Type B pancreatic cell (in vitro differentiated cells): ENCODE results near the gene DEFB124. TPM values are rescaled to one million over a fixed set of nuclear protein-coding genes. Genes with fewer than 3 reads are reported as not detected.

Experiments used
- DNase-seq: peaks from one replicate; pipeline ENCODE4 v3.0.0; 2021; ENCODE audit warnings: mixed read lengths; ENCODE audit not compliant: unreplicated experiment; ENCODE audit errors: extremely low spot score
- H3K27ac Mint-ChIP-seq: 2 replicates; pipeline ENCODE4 v1.8.0; 2021; ENCODE audit warnings: mild to moderate bottlenecking, mixed read lengths
- H3K27me3 Mint-ChIP-seq: 2 replicates; pipeline ENCODE4 v1.8.0; 2021; ENCODE audit warnings: mixed read lengths
- H3K36me3 Mint-ChIP-seq: 2 replicates; pipeline ENCODE4 v1.8.0; 2021; ENCODE audit warnings: mixed read lengths
- H3K4me1 Mint-ChIP-seq: one replicate; pipeline ENCODE4 v1.8.0; 2021; ENCODE audit warnings: mixed read lengths; ENCODE audit not compliant: unreplicated experiment
- H3K4me3 Mint-ChIP-seq: 2 replicates; pipeline ENCODE4 v1.8.0; 2021; ENCODE audit warnings: mild to moderate bottlenecking, mixed read lengths
- H3K9me3 Mint-ChIP-seq: 2 replicates; pipeline ENCODE4 v1.8.0; 2021; ENCODE audit warnings: mixed read lengths
- total RNA-seq: library from RNA; stranded (reverse); gene quantifications from 2 replicates; pipeline ENCODE4 v1.2.1, GENCODE V29; 2021; ENCODE audit warnings: low replicate concordance
- TF ChIP-seq, protein P1 (sequence below): fragments of 200-600 bp; sonication (generic); conservative IDR thresholded peaks from 2 replicates; pipeline ENCODE4 v1.5.0; 2021; ENCODE audit warnings: antibody characterized with exemption, mild to moderate bottlenecking

Gene DEFB124
- total RNA-seq, 1 donor from 2014 or later: not detected

DNA sequence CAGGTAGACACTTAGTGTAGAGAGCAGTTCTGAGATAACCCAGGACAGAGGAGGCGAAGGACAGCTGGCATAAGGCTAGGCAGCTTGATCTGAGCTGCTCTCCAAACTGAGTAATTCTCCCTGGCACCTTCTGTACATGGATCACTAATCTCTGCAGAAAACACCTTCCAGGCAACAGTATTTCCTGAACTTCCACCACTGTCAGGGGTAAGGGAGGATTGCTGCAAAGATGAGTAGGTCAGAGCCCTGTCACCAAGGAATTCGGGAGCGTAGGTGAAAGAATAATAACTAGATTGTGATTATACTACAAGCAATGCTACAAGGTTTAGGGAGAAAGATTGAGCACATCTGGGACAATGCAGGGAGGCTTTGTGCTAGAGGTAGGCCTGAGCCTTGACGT, 41.2 kb upstream of the DEFB124 start:
- no peak for DNase-seq
- H3K27ac Mint-ChIP-seq: no peak overlapping the region
- no peak overlapping the region for H3K4me3 Mint-ChIP-seq
- H3K36me3 Mint-ChIP-seq: no peaks in the 10 kb centered on the region
- peaks cover 11% of the 10 kb centered on the region for H3K4me1 Mint-ChIP-seq
- TF ChIP-seq, protein P1, sequence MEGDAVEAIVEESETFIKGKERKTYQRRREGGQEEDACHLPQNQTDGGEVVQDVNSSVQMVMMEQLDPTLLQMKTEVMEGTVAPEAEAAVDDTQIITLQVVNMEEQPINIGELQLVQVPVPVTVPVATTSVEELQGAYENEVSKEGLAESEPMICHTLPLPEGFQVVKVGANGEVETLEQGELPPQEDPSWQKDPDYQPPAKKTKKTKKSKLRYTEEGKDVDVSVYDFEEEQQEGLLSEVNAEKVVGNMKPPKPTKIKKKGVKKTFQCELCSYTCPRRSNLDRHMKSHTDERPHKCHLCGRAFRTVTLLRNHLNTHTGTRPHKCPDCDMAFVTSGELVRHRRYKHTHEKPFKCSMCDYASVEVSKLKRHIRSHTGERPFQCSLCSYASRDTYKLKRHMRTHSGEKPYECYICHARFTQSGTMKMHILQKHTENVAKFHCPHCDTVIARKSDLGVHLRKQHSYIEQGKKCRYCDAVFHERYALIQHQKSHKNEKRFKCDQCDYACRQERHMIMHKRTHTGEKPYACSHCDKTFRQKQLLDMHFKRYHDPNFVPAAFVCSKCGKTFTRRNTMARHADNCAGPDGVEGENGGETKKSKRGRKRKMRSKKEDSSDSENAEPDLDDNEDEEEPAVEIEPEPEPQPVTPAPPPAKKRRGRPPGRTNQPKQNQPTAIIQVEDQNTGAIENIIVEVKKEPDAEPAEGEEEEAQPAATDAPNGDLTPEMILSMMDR: no peak
- H3K27me3 Mint-ChIP-seq: no peaks in the 10 kb centered on the region
- no peaks in the 10 kb centered on the region for H3K9me3 Mint-ChIP-seq

DNA sequence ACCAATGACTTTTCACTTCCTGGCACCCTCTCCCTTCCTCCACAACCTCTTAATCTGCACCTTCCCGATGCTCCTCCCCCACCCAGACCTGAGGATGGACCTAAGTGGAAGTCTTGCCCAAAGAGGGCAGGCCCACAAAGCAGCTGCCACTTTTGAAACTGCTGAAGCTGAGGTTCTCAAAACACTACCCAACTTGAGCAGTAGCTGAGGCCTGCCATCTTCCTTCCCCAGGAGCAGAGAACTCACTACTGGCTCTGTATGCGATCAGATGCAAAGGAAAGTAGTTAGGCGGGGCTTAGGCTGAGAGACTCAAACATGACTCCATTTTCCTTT, 40.8 kb upstream of the DEFB124 start:
- H3K27me3 Mint-ChIP-seq: no peaks in the 10 kb centered on the region
- no peak overlapping the region for H3K4me3 Mint-ChIP-seq
- DNase-seq: no peak
- H3K27ac Mint-ChIP-seq: no peak overlapping the region
- peaks cover 9% of the 10 kb centered on the region for H3K4me1 Mint-ChIP-seq
- H3K9me3 Mint-ChIP-seq: no peaks in the 10 kb centered on the region
- TF ChIP-seq, protein P1: no peak
- H3K36me3 Mint-ChIP-seq: no peaks in the 10 kb centered on the region

DNA sequence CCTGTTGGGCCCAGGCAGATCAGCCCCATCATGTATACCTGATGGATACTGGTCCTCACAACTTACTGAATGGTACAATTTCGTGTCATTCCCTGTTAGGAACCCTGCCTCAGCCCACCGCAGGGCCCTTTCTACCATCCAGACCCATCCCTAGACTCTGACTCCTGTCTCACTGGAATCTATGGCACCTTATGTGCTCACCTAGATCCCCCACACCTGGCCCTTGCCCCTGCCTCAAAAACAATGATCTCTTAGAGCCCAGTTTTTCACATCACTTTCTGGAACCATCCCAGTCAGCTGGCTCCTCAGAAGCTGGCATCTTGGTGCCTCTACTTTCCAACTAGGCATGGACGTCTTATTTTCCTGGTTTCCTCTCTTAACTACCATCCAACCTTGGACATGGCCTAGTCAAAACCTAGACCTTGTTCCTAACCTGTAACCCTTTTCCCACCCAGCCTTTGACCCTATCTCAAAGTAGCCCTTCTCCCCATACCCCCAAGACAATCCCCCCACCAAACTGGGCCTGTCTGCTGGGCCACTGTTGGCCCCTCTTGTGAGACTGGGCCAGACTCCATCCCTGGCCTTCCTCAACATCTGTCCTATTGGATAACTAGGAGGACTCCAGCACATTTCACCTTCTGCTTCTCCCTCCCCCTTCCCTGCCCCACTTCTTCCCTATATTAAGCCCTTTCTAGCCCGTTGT, 40.3 kb upstream of the DEFB124 start:
- peaks cover 4% of the 10 kb centered on the region for H3K4me1 Mint-ChIP-seq
- no peaks in the 10 kb centered on the region for H3K9me3 Mint-ChIP-seq
- H3K27ac Mint-ChIP-seq: no peak overlapping the region
- H3K27me3 Mint-ChIP-seq: no peaks in the 10 kb centered on the region
- no peaks in the 10 kb centered on the region for H3K36me3 Mint-ChIP-seq
- no peak for DNase-seq
- H3K4me3 Mint-ChIP-seq: no peak overlapping the region
- TF ChIP-seq, protein P1: no peak

DNA sequence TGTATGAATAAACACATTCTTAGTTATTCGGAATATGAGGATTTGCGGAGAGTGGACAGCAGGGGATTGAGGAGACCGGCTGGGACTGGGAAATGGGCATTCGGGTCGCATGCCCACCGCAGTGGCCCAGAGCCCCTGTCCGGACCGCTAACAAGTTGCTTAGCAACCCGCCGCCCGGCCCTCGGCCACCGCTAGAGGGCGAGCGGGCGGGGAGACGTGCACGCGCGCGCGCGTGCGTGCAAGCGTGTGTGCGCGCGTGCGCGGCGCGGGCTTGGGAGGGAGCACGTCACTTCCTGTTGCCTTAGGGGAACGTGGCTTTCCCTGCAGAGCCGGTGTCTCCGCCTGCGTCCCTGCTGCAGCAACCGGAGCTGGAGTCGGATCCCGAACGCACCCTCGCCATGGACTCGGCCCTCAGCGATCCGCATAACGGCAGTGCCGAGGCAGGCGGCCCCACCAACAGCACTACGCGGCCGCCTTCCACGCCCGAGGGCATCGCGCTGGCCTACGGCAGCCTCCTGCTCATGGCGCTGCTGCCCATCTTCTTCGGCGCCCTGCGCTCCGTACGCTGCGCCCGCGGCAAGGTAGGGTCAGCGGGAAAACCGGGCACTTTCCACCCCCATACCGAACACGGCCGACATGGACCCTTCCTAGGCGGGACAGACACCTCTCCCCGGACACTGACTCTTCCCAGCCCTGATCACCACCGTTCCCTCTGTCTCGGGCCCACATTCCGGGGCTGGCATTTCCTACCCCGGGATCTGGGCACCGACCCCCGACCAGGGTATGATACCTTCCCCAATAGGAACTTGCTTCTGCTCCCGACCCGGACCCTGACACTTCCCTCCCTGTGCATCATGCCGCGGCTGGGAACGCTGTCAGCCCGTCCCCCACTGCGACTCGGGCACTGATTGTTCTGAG, 39.5 kb upstream of the DEFB124 start, which contains the start of gene HM13:
Gene HM13, plus strand, starts transcription at position 289 of the 918 bp plus-strand sequence. Its CDS starts 110 bp downstream, at position 399.
- Mint-ChIP-seq H3K4me1 (peaks cover 3% of the 10 kb centered on the region), H3K27ac (no peak within 1 kb of the TSS), H3K9me3 (no peaks in the 10 kb centered on the region), H3K36me3 (no peaks in the 10 kb centered on the region), H3K4me3 (no peak within 1 kb of the TSS), H3K27me3 (no peaks in the 10 kb centered on the region)
- TF ChIP-seq, protein P1: peak; percentile 100
- DNase-seq: peak; percentile 97

DNA sequence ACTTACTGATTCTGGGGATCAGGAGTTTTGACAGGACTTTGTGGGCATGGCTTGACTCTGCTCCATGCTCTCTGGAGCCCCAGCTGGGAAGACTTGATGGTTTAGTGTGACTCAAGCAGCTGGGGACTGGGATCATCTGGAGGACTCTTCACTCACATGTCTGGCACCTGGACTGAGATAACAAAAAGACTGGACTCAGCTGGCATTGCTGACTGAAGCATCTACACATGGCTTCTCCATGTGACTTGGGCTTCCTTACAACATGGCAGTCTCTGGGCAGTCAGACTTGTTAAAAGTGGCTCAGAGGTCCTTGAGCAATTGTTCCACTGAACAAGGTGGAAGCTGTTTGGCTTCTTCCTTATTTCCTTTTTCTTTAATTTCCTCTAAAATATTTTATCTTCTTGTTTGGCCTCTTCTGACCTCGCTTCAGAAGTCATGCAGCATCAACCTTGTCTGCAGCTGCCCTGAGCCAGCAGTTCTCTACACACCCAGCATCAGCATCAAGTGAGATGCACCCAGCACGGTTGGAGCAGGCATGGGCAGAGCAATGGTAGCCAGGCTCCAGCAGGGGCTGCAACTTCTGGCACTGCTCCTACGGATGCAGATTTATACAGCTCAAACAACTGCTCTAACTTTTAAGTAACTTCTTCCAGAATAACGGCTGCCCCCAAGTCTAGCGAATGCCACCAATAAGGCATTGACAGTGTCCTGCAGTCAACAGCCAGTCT, 33.8 kb upstream of the DEFB124 start:
- TF ChIP-seq, protein P1: no peak
- no peak for DNase-seq
- no peaks in the 10 kb centered on the region for H3K4me1 Mint-ChIP-seq
- no peak overlapping the region for H3K27ac Mint-ChIP-seq
- H3K27me3 Mint-ChIP-seq: peaks cover 12% of the 10 kb centered on the region
- H3K9me3 Mint-ChIP-seq: peaks cover 6% of the 10 kb centered on the region
- no peaks in the 10 kb centered on the region for H3K36me3 Mint-ChIP-seq
- no peak overlapping the region for H3K4me3 Mint-ChIP-seq
